Right lobe of liver (tissue), 6 donors: ENCODE results near the gene APOO. TPM values are rescaled to one million over a fixed set of nuclear protein-coding genes. Genes with fewer than 3 reads are reported as not detected.

ENCODE experiments used
- ATAC-seq, 4 donors: fragments of 200-7000 bp; cut with Tn5 transposase; one replicate each; pipeline ENCODE4 v1.9.1; 2020; ENCODE audit warnings: mild to moderate bottlenecking in 4 of 4, moderate library complexity in 4 of 4
- DNase-seq, 3 donors: peaks; one replicate each; pipeline ENCODE4 v3.0.0-alpha.2; 2020
- H3K27ac ChIP-seq, 3 donors: fragments of 200-600 bp; one replicate each; pipeline ENCODE4 v1.8.0; 2022
- H3K27me3 ChIP-seq, 2 donors: fragments of 200-600 bp; one replicate each; pipeline ENCODE4 v1.8.0; 2022
- H3K36me3 ChIP-seq, 4 donors: fragments of 200-600 bp; sonication (generic) in 1 of 4; one replicate each; pipeline versions ENCODE4 v1.5.1 to v1.8.0; 2017 to 2022; ENCODE audit warnings: control low read depth in 1 of 4
- H3K4me1 ChIP-seq, 4 donors: fragments of 200-600 bp; sonication (generic) in 1 of 4; one replicate each; pipeline versions ENCODE4 v1.5.1 to v1.8.0; 2017 to 2022; ENCODE audit warnings: control low read depth in 1 of 4
- H3K4me3 ChIP-seq, 3 donors: fragments of 200-600 bp; one replicate each; pipeline ENCODE4 v1.8.0; 2022
- H3K9me3 ChIP-seq, 4 donors: fragments of 200-600 bp; sonication (generic) in 1 of 4; one replicate each; pipeline versions ENCODE4 v1.5.1 to v1.8.0; 2017 to 2022; ENCODE audit warnings: control low read depth in 1 of 4
- POLR2A ChIP-seq: fragments of 450-650 bp; IDR thresholded peaks from one replicate; pipeline ENCODE4 v1.6.1; 2017; ENCODE audit warnings: antibody characterized with exemption, mild to moderate bottlenecking
- WGBS: methylation state at CpG from one replicate; pipeline ENCODE4 v1.1.6; 2018; ENCODE audit warnings: low coverage, low lambda C conversion rate; ENCODE audit not compliant: insufficient coverage; ENCODE audit errors: missing lambda C conversion rate; 5-methylcytosine and 5-hydroxymethylcytosine counted together
- intact Hi-C, 2 donors: fragments of 100-400 bp; cut with DNase I; formaldehyde crosslinking; loops; one replicate each; pipeline versions ENCODE4 v1.11.2 to v1.14.1; 2022
- total RNA-seq, 6 experiments: library from RNA; depleted of rRNA in 2 of 6; stranded (reverse); fragments of >200 nt in 2 of 6; fragmentation: NEBNext Ultra II Directional in 3 of 6; extraction: Animal tissue kit (Norgen Biotek cat#: 25700) in 3 of 6; gene quantifications; one replicate each; pipeline versions ENCODE4 v1.1.0 to v1.2.4, GENCODE V29; 2016 to 2023
- TF ChIP-seq, protein P1 (sequence below), 4 donors: fragments of 200-600 bp in 3 of 4; fragments of 450-650 bp in 1 of 4; IDR thresholded peaks; one replicate each; pipeline versions ENCODE4 v1.5.1 to v1.8.0; 2016 to 2022; ENCODE audit warnings: antibody characterized with exemption in 4 of 4, mild to moderate bottlenecking in 2 of 4
- donor health status: DM: no; HTN: yes; CAD: no.
- donor health status: DM: no; HTN: no; CAD: no.
- donor health status: DM: no; HTN: no; CAD: no.
- donor health status: DM: no; HTN: yes; CAD: no.
- donor health status: DM: no; HTN: yes; CAD: no.

APOO gene
- total RNA-seq, 6 experiments from 2014 or later = 9.8 to 17.3 (median 12.2) TPM

DNA sequence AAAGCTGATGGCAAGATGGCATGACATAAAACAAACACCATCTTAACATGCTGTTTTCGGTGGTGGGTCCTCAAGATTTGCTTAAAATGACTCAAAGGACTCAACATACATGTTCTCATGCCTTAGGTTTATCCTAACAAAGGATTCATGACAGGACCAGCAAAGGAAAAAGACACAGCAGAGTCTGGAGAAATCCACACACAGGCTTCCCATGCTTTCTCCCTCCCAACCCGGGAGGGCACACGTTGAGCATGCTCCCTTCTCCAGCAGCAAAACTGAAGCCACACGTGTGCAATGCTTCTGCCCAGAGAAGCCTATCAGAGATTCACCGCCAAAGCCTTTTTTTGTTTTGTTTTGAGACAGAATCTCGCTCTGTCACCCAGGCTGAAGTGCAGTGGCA, 84.9 kb downstream of the APOO start:
- DNase-seq (no peak), ATAC-seq (no peak)
- WGBS = 72% methylated on average over 5 of the region's 6 CpGs
- intact Hi-C loops = no loop called here
- Histone ChIP-seq H3K9me3 (no peaks in the 10 kb centered on the region), H3K4me1 (no peaks in the 10 kb centered on the region), H3K36me3 (no peaks in the 10 kb centered on the region), H3K4me3 (no peak overlapping the region), H3K27ac (no peak overlapping the region), H3K27me3 (no peaks in the 10 kb centered on the region)
- TF ChIP-seq POLR2A = no peak
- TF ChIP-seq, protein P1, sequence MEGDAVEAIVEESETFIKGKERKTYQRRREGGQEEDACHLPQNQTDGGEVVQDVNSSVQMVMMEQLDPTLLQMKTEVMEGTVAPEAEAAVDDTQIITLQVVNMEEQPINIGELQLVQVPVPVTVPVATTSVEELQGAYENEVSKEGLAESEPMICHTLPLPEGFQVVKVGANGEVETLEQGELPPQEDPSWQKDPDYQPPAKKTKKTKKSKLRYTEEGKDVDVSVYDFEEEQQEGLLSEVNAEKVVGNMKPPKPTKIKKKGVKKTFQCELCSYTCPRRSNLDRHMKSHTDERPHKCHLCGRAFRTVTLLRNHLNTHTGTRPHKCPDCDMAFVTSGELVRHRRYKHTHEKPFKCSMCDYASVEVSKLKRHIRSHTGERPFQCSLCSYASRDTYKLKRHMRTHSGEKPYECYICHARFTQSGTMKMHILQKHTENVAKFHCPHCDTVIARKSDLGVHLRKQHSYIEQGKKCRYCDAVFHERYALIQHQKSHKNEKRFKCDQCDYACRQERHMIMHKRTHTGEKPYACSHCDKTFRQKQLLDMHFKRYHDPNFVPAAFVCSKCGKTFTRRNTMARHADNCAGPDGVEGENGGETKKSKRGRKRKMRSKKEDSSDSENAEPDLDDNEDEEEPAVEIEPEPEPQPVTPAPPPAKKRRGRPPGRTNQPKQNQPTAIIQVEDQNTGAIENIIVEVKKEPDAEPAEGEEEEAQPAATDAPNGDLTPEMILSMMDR (IDR thresholded peaks at IDR 0.05) = no peak

GRCh38 chrX:23822397-23822796, 85.3 kb downstream of the APOO start:
- Histone ChIP-seq H3K9me3 (no peaks in the 10 kb centered on the region), H3K27ac (no peak overlapping the region), H3K4me3 (no peak overlapping the region), H3K27me3 (no peaks in the 10 kb centered on the region), H3K4me1 (no peaks in the 10 kb centered on the region), H3K36me3 (no peaks in the 10 kb centered on the region)
- ATAC-seq (no peak), DNase-seq (no peak)
- no peak for TF ChIP-seq POLR2A
- TF ChIP-seq, protein P1 (IDR thresholded peaks at IDR 0.05) = no peak
- intact Hi-C loops = no loop called here
- WGBS = 25% methylated on average over 3 of the region's 3 CpGs

- H3K36me3 ChIP-seq = no peaks in the 10 kb centered on the region
- no peak for ATAC-seq
- intact Hi-C loops = no loop called here
- 77% methylated on average over 2 of the region's 2 CpGs for WGBS
- no peaks in the 10 kb centered on the region for H3K9me3 ChIP-seq
- TF ChIP-seq, protein P1 (IDR thresholded peaks at IDR 0.05) = no peak
- TF ChIP-seq POLR2A = no peak
- no peak overlapping the region for H3K4me3 ChIP-seq
- no peaks in the 10 kb centered on the region for H3K27me3 ChIP-seq
- H3K27ac ChIP-seq = no peak overlapping the region
- DNase-seq = no peak
- H3K4me1 ChIP-seq = no peaks in the 10 kb centered on the region
Observed at GRCh38 chrX:23821847-23822246, 85.9 kb downstream of the APOO start.

DNA sequence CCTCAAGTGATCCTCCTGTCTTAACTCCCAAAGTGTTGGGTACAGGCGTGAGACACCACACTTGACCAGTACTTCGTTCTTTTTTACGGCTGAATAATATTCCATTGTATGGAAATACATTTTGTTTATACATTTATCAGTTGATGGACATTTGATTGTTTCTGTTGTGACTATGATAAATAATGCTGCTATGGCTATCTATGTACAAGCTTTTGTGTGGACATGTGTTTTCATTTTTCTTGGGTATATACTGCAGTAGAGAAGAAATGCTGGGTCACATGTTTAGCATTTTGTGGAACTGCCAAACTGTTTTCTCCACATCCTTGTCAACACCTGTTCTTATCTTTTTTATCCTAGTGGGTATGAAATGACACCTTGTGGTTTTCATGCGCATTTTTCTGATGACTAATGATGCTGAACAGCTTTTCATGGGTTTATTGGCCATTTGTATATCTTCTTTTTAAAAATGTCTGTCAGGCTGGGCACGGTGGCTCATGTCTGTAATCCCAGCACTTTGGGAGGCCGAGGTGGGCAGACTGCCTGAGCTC, 87.4 kb downstream of the APOO start:
- H3K4me1 ChIP-seq = no peaks in the 10 kb centered on the region
- TF ChIP-seq POLR2A = no peak
- TF ChIP-seq, protein P1 (IDR thresholded peaks at IDR 0.05) = no peak
- H3K9me3 ChIP-seq = no peaks in the 10 kb centered on the region
- H3K27me3 ChIP-seq = no peaks in the 10 kb centered on the region
- ATAC-seq (no peak), DNase-seq (no peak)
- H3K4me3 ChIP-seq = no peak overlapping the region
- intact Hi-C loops = no loop called here
- H3K27ac ChIP-seq = no peak overlapping the region
- WGBS = 70% methylated on average over 6 of the region's 6 CpGs
- no peaks in the 10 kb centered on the region for H3K36me3 ChIP-seq
